Panc1 (cell line): ENCODE data around the gene CLIC4. TPM values are rescaled to one million over a fixed set of nuclear protein-coding genes. Genes with fewer than 3 reads are reported as not detected.

Experiments
- ATAC-seq: fragments of 200-7000 bp; cut with Tn5 transposase; 2 replicates; pipeline ENCODE4 v1.9.1; 2020; ENCODE audit warnings: mild to moderate bottlenecking, moderate library complexity
- BruUV-seq: library from RNA; stranded (reverse); fragments of 400-500 nt; replicated peaks from 2 replicates; lab custom pipeline; 2021; lab: Mats Ljungman, UMichigan
- CTCF ChIA-PET: fragments of 300-600 bp; sonication (Branson Sonifier 250); formaldehyde crosslinking; loops from one replicate; lab custom pipeline; 2022; ENCODE audit warnings: antibody characterized with exemption; lab: Charles Lee
- POLR2A ChIA-PET: fragments of 300-600 bp; sonication (Branson Sonifier 250); formaldehyde crosslinking; loops from one replicate; lab custom pipeline; 2022; ENCODE audit warnings: antibody characterized with exemption; lab: Charles Lee
- DNase-seq: peaks from one replicate; pipeline ENCODE4 v3.0.0-alpha.2; 2010; ENCODE audit warnings: low read depth, low spot score
- H3K27ac ChIP-seq: 2 replicates; pipeline ENCODE4 v1.5.1; 2011; ENCODE audit warnings: mild to moderate bottlenecking, low read length, inconsistent platforms
- H3K27me3 ChIP-seq: fragments of 200-500 bp; sonication (Bioruptor generic); 2 replicates; pipeline ENCODE4 v1.6.0; 2014; ENCODE audit warnings: low read length, inconsistent platforms; ENCODE audit not compliant: control insufficient read depth, insufficient read depth
- H3K36me3 ChIP-seq: fragments of 200-500 bp; sonication (Bioruptor generic); 2 replicates; pipeline ENCODE4 v1.5.1; 2014; ENCODE audit warnings: inconsistent platforms, mild to moderate bottlenecking, low read length, moderate library complexity; ENCODE audit not compliant: control insufficient read depth, insufficient read depth
- H3K4me1 ChIP-seq: 2 replicates; pipeline ENCODE4 v1.5.1; 2011; ENCODE audit warnings: inconsistent platforms, mild to moderate bottlenecking, low read length, moderate library complexity; ENCODE audit not compliant: control insufficient read depth, insufficient read depth
- H3K4me3 ChIP-seq, 2 experiments: 2 replicates each; pipeline ENCODE4 v1.5.1; 2011 to 2012; ENCODE audit warnings: low read depth in 2 of 2, low read length in 2 of 2, mild to moderate bottlenecking in 2 of 2, inconsistent platforms in 1 of 2, moderate library complexity in 1 of 2
- H3K9me3 ChIP-seq: fragments of 200-500 bp; sonication (Bioruptor generic); 2 replicates; pipeline ENCODE4 v1.5.1; 2014; ENCODE audit warnings: low read depth, mild to moderate bottlenecking, inconsistent platforms, low read length, moderate library complexity; ENCODE audit not compliant: control insufficient read depth, insufficient read depth
- POLR2AphosphoS5 ChIP-seq: IDR thresholded peaks from 2 replicates; pipeline ENCODE4 v1.6.1; 2012; ENCODE audit warnings: mild to moderate bottlenecking, low read depth, low read length, moderate library complexity
- SIN3A ChIP-seq: IDR thresholded peaks from 2 replicates; pipeline ENCODE4 v1.6.1; 2012; ENCODE audit warnings: low read depth, mild to moderate bottlenecking, low read length, moderate library complexity, borderline replicate concordance; ENCODE audit not compliant: insufficient read depth
- TCF7L2 ChIP-seq: IDR thresholded peaks from 2 replicates; pipeline ENCODE4 v1.6.1; 2011; ENCODE audit warnings: mild to moderate bottlenecking, low read depth, low read length, inconsistent platforms
- in situ Hi-C: cut with HindIII; loops from 2 replicates; pipeline ENCODE4 v1.10.0; 2016; ENCODE audit warnings: low sequenced_read_pairs, low pct_unique_long_range_greater_than_20kb
- intact Hi-C: fragments of 100-400 bp; cut with micrococcal nuclease; formaldehyde crosslinking; loops from one replicate; pipeline ENCODE4 v1.10.0; 2022; ENCODE audit not compliant: unreplicated experiment
- total RNA-seq: library from RNA; stranded (reverse); gene quantifications from one replicate; pipeline ENCODE4 v1.2.1, GENCODE V29; 2021; ENCODE audit not compliant: unreplicated experiment
- TF ChIP-seq, protein P1 (sequence below): fragments of 450-650 bp; IDR thresholded peaks from 2 replicates; pipeline ENCODE4 v1.5.1; 2017; ENCODE audit warnings: mild to moderate bottlenecking
- TF ChIP-seq, protein P2 (sequence below), 2 experiments: IDR thresholded peaks; 2 replicates each; pipeline ENCODE4 v1.6.1; 2011 to 2012; ENCODE audit warnings: low read depth in 2 of 2, control low read depth in 1 of 2, low read length in 1 of 2, mild to moderate bottlenecking in 1 of 2, moderate library complexity in 1 of 2; ENCODE audit not compliant: insufficient read depth in 1 of 2

Gene CLIC4
- total RNA-seq, 1 experiment from 2014 or later, result 123 TPM

DNA sequence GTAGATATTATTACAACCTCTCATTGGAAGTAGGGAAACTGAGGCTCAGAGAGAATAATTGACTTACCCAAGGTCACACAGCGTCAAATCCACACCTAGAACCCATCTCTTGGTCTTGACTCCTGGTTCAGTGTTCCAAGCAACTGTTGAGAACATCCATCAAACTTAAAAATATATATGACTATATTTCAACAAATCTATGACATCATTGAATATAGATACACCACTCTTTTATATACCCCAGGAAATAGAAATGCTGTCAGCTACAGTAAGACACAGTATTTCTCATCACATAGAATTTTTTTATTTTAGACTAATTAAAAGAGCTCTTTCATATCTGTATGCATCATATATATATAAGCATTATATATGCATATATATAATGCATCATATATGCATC is 127.9 kb downstream of the CLIC4 start:
- Histone ChIP-seq H3K27me3 (no peaks in the 10 kb centered on the region), H3K36me3 (no peaks in the 10 kb centered on the region), H3K4me1 (no peaks in the 10 kb centered on the region), H3K9me3 (no peaks in the 10 kb centered on the region), H3K27ac (no peak overlapping the region), H3K4me3 (no peak overlapping the region)
- in situ Hi-C loops, result no loop called here
- no peak for DNase-seq
- BruUV-seq, result no TSS peak
- TF ChIP-seq TCF7L2 (no peak), SIN3A (no peak), POLR2AphosphoS5 (no peak)
- TF ChIP-seq, protein P1, sequence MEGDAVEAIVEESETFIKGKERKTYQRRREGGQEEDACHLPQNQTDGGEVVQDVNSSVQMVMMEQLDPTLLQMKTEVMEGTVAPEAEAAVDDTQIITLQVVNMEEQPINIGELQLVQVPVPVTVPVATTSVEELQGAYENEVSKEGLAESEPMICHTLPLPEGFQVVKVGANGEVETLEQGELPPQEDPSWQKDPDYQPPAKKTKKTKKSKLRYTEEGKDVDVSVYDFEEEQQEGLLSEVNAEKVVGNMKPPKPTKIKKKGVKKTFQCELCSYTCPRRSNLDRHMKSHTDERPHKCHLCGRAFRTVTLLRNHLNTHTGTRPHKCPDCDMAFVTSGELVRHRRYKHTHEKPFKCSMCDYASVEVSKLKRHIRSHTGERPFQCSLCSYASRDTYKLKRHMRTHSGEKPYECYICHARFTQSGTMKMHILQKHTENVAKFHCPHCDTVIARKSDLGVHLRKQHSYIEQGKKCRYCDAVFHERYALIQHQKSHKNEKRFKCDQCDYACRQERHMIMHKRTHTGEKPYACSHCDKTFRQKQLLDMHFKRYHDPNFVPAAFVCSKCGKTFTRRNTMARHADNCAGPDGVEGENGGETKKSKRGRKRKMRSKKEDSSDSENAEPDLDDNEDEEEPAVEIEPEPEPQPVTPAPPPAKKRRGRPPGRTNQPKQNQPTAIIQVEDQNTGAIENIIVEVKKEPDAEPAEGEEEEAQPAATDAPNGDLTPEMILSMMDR, result no peak
- TF ChIP-seq, protein P2, sequence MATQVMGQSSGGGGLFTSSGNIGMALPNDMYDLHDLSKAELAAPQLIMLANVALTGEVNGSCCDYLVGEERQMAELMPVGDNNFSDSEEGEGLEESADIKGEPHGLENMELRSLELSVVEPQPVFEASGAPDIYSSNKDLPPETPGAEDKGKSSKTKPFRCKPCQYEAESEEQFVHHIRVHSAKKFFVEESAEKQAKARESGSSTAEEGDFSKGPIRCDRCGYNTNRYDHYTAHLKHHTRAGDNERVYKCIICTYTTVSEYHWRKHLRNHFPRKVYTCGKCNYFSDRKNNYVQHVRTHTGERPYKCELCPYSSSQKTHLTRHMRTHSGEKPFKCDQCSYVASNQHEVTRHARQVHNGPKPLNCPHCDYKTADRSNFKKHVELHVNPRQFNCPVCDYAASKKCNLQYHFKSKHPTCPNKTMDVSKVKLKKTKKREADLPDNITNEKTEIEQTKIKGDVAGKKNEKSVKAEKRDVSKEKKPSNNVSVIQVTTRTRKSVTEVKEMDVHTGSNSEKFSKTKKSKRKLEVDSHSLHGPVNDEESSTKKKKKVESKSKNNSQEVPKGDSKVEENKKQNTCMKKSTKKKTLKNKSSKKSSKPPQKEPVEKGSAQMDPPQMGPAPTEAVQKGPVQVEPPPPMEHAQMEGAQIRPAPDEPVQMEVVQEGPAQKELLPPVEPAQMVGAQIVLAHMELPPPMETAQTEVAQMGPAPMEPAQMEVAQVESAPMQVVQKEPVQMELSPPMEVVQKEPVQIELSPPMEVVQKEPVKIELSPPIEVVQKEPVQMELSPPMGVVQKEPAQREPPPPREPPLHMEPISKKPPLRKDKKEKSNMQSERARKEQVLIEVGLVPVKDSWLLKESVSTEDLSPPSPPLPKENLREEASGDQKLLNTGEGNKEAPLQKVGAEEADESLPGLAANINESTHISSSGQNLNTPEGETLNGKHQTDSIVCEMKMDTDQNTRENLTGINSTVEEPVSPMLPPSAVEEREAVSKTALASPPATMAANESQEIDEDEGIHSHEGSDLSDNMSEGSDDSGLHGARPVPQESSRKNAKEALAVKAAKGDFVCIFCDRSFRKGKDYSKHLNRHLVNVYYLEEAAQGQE (IDR thresholded peaks at IDR 0.05; ENCODE audit: insufficient read depth in 1 of 2, low read depth in 2 of 2, low read length in 1 of 2), result no peak
- ATAC-seq, result no peak
- POLR2A ChIA-PET, result no interaction called here
- CTCF ChIA-PET, result no interaction called here
- intact Hi-C loops, result no loop called here

DNA sequence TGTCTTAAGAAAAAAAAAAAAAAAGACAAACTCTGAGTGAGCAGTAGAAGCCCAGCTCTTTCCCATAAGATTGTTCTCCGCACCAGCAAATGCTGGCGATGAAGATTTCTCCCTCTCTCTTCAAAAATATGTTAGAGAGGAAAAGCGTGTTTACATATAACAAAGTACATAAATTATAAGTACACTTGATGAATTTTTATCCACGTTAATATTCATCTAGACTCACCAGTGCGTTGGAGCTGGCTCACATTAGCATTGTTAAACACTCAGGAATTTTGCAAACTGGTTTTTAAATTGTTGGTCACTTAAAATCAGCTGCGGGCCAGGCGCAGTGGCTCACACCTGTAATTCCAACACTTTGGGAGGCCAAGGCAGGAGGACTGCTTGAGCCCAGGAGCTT is 128.8 kb downstream of the CLIC4 start:
- ChIA-PET CTCF (interaction anchor here (0.6 kb wide), 1 partner anchor 216 kb away, joined by 4 read pairs; no protein-coding TSS in a partner anchor), POLR2A (no interaction called here)
- no peaks in the 10 kb centered on the region for H3K27me3 ChIP-seq
- intact Hi-C loops, result no loop called here
- ATAC-seq (no peak), DNase-seq (no peak)
- no peaks in the 10 kb centered on the region for H3K4me1 ChIP-seq
- in situ Hi-C loops, result no loop called here
- no peak overlapping the region for H3K27ac ChIP-seq
- BruUV-seq, result no TSS peak
- no peaks in the 10 kb centered on the region for H3K9me3 ChIP-seq
- no peaks in the 10 kb centered on the region for H3K36me3 ChIP-seq
- no peak overlapping the region for H3K4me3 ChIP-seq
- TF ChIP-seq POLR2AphosphoS5, result no peak
- no peak for TF ChIP-seq TCF7L2
- TF ChIP-seq, protein P1, result no peak
- TF ChIP-seq, protein P2 (IDR thresholded peaks at IDR 0.05; ENCODE audit: insufficient read depth in 1 of 2, low read depth in 2 of 2, low read length in 1 of 2), result no peak
- no peak for TF ChIP-seq SIN3A
